Measurements from ENCODE around the gene CLDN22. TPM values are rescaled to one million over a fixed set of nuclear protein-coding genes. Genes with fewer than 3 reads are reported as not detected.
A peak's percentile ranks its signal among the peaks of the same experiment; 100 is the strongest.

CLDN22 gene
- total RNA-seq, 1 donor from 2014 or later = not detected

DNA sequence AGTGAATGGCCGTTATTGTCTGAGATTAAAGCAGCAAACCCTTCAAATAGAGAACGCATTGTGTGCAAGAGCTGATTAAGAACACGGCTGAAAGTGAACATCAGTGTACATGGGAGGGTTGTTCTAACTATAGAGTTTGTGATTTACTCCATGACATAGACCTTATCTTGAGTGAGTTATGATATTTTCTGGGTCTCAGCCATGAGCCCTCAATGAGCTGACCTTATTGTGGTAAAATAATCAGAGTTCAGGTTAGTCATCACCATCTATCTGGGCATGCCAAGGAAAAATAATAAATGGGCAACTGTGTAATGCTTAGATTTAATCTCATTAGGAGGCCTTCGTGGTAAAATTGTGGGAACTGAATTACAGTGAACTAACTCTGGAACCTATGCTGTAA is 35.3 kb upstream of the CLDN22 start:
- Mint-ChIP-seq H3K27me3 (peaks cover 8% of the 10 kb centered on the region), H3K9me3 (ENCODE audit: low read depth) (peaks cover 6% of the 10 kb centered on the region), H3K4me3 (ENCODE audit: low read depth) (no peak overlapping the region), H3K27ac (peak overlapping the region; percentile 26), H3K4me1 (ENCODE audit: low read depth) (peaks cover 17% of the 10 kb centered on the region), H3K36me3 (ENCODE audit: insufficient read depth) (peaks cover 1% of the 10 kb centered on the region)
- TF ChIP-seq, protein P1, sequence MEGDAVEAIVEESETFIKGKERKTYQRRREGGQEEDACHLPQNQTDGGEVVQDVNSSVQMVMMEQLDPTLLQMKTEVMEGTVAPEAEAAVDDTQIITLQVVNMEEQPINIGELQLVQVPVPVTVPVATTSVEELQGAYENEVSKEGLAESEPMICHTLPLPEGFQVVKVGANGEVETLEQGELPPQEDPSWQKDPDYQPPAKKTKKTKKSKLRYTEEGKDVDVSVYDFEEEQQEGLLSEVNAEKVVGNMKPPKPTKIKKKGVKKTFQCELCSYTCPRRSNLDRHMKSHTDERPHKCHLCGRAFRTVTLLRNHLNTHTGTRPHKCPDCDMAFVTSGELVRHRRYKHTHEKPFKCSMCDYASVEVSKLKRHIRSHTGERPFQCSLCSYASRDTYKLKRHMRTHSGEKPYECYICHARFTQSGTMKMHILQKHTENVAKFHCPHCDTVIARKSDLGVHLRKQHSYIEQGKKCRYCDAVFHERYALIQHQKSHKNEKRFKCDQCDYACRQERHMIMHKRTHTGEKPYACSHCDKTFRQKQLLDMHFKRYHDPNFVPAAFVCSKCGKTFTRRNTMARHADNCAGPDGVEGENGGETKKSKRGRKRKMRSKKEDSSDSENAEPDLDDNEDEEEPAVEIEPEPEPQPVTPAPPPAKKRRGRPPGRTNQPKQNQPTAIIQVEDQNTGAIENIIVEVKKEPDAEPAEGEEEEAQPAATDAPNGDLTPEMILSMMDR (IDR thresholded peaks at IDR 0.05; ENCODE audit: unreplicated experiment) = no peak
- no peak for DNase-seq (ENCODE audit: low spot score, unreplicated experiment)

DNA sequence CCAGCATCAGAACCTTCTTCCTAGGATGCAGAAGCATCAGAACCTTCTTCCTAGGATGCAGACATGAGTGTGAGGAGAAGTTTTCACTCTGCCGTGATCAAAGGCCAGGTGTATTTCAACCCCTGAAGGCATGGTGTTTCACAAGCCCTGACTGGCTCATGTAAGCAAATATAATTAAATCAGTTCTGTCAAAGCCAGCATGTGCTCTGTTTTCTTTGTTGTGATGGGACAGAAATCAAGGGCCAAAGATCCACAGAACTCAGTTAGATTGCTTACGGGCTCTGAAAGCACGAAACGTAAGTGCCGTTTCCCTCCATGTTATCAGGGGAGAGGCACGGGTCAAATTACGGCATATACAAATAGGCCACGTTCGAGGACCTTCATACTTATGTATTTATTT is 34.1 kb upstream of the CLDN22 start:
- H3K27ac Mint-ChIP-seq = no peak overlapping the region

DNA sequence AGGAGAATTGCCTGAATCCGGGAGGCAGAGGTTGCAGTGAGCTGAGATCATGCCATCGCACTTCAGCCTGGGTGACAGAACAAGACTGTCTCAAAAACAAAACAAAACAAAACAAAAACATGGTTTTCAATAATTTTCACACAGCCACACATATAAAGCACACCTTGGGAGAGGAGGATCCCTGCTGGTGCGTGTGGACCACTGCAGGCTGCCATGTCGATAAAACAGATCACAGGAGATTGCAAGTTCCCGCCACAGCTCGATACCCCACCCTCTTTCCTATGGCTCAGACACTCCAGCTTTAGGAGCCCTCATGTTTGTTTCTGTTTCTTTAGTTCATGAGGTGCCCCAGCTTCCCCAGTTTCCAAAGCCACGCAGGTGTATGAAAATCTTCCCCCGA is 33.5 kb upstream of the CLDN22 start:
- Mint-ChIP-seq H3K4me3 (ENCODE audit: low read depth) (no peak overlapping the region), H3K27me3 (peaks cover 10% of the 10 kb centered on the region), H3K27ac (no peak overlapping the region), H3K4me1 (ENCODE audit: low read depth) (peaks cover 17% of the 10 kb centered on the region), H3K9me3 (ENCODE audit: low read depth) (peaks cover 8% of the 10 kb centered on the region), H3K36me3 (ENCODE audit: insufficient read depth) (peaks cover 1% of the 10 kb centered on the region)
- TF ChIP-seq, protein P1 (IDR thresholded peaks at IDR 0.05; ENCODE audit: unreplicated experiment) = no peak
- no peak for DNase-seq (ENCODE audit: low spot score, unreplicated experiment)

More for the DNA sequence above, 34.1 kb upstream of the CLDN22 start:
- no peak for DNase-seq (ENCODE audit: low spot score, unreplicated experiment)
- Mint-ChIP-seq H3K27me3 (peaks cover 10% of the 10 kb centered on the region), H3K4me3 (ENCODE audit: low read depth) (no peak overlapping the region), H3K36me3 (ENCODE audit: insufficient read depth) (peaks cover 1% of the 10 kb centered on the region), H3K4me1 (ENCODE audit: low read depth) (peaks cover 17% of the 10 kb centered on the region), H3K9me3 (ENCODE audit: low read depth) (peaks cover 8% of the 10 kb centered on the region)
- TF ChIP-seq, protein P1 (IDR thresholded peaks at IDR 0.05; ENCODE audit: unreplicated experiment) = no peak

DNA sequence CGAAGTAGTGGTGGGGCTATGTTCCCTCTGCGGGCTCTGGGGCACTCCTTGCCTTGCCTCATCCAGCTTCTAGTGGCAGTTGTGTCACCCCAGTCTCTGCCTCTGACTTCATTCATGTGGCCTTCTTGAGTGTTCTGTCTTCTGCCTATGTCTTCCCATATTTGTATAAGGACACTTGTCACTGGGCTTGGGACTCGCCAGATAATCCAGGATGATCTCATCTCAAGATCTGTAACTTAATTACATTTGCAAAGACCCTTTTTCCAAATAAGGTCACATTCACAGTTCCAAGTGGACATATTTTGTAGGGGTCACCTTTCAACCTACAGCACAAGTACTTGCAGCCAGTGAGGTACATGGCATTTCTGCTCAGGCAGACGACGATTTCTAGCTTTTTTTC is 32.5 kb upstream of the CLDN22 start:
- H3K9me3 Mint-ChIP-seq (ENCODE audit: low read depth) = peaks cover 8% of the 10 kb centered on the region
- H3K4me1 Mint-ChIP-seq (ENCODE audit: low read depth) = peaks cover 17% of the 10 kb centered on the region
- TF ChIP-seq, protein P1 (IDR thresholded peaks at IDR 0.05; ENCODE audit: unreplicated experiment) = no peak
- DNase-seq (ENCODE audit: low spot score, unreplicated experiment) = no peak
- no peak overlapping the region for H3K4me3 Mint-ChIP-seq (ENCODE audit: low read depth)
- H3K27me3 Mint-ChIP-seq = peaks cover 9% of the 10 kb centered on the region
- H3K36me3 Mint-ChIP-seq (ENCODE audit: insufficient read depth) = peaks cover 1% of the 10 kb centered on the region
- no peak overlapping the region for H3K27ac Mint-ChIP-seq

GRCh38 chr4:183350317-183351071 is 30.4 kb upstream of the CLDN22 start:
- no peak for DNase-seq (ENCODE audit: low spot score, unreplicated experiment)
- H3K27ac Mint-ChIP-seq = no peak overlapping the region
- peaks cover 12% of the 10 kb centered on the region for H3K27me3 Mint-ChIP-seq
- H3K4me1 Mint-ChIP-seq (ENCODE audit: low read depth) = peaks cover 12% of the 10 kb centered on the region
- TF ChIP-seq, protein P1 (IDR thresholded peaks at IDR 0.05; ENCODE audit: unreplicated experiment) = no peak
- no peaks in the 10 kb centered on the region for H3K36me3 Mint-ChIP-seq (ENCODE audit: insufficient read depth)
- peaks cover 4% of the 10 kb centered on the region for H3K9me3 Mint-ChIP-seq (ENCODE audit: low read depth)
- H3K4me3 Mint-ChIP-seq (ENCODE audit: low read depth) = no peak overlapping the region

Measured in progenitor cell of endocrine pancreas (in vitro differentiated cells).